H9 (cell line): ENCODE data around the gene SH3TC2. TPM values are rescaled to one million over a fixed set of nuclear protein-coding genes. Genes with fewer than 3 reads are reported as not detected.

ENCODE experiments used
- DNase-seq: peaks from one replicate; pipeline ENCODE4 v3.0.0-alpha.2; 2017
- H2AFZ ChIP-seq: one replicate; pipeline ENCODE4 v1.6.1; 2013; ENCODE audit warnings: mild to moderate bottlenecking, low read length, control low read depth, moderate library complexity
- H2AK5ac ChIP-seq: 2 replicates; pipeline ENCODE4 v1.6.1; 2013; ENCODE audit warnings: low read length, control low read depth, mixed read lengths; ENCODE audit not compliant: insufficient read length
- H2BK120ac ChIP-seq: one replicate; pipeline ENCODE4 v1.6.1; 2013; ENCODE audit warnings: low read depth, mild to moderate bottlenecking, low read length, control low read depth, inconsistent platforms; ENCODE audit not compliant: poor library complexity, severe bottlenecking
- H2BK12ac ChIP-seq: 2 replicates; pipeline ENCODE4 v1.6.1; 2013; ENCODE audit warnings: low read length, control low read depth, mixed read lengths, low read depth; ENCODE audit not compliant: insufficient read length
- H2BK15ac ChIP-seq: 2 replicates; pipeline ENCODE4 v1.6.1; 2013; ENCODE audit warnings: low read depth, low read length, control low read depth
- H2BK20ac ChIP-seq: one replicate; pipeline ENCODE4 v1.6.1; 2013; ENCODE audit warnings: low read depth, mild to moderate bottlenecking, low read length, control low read depth, inconsistent platforms; ENCODE audit not compliant: poor library complexity, severe bottlenecking
- H2BK5ac ChIP-seq: 2 replicates; pipeline ENCODE4 v1.6.1; 2013; ENCODE audit warnings: low read length, control low read depth, mixed read lengths; ENCODE audit not compliant: insufficient read length
- H3K14ac ChIP-seq: 2 replicates; pipeline ENCODE4 v1.6.1; 2013; ENCODE audit warnings: low read length, control low read depth; ENCODE audit not compliant: insufficient read depth
- H3K18ac ChIP-seq: 2 replicates; pipeline ENCODE4 v1.6.1; 2013; ENCODE audit warnings: low read depth, mild to moderate bottlenecking, mixed read lengths, low read length, control low read depth; ENCODE audit not compliant: insufficient read length
- H3K23ac ChIP-seq: 2 replicates; pipeline ENCODE4 v1.6.1; 2013; ENCODE audit warnings: low read length, control low read depth, mixed read lengths, low read depth; ENCODE audit not compliant: insufficient read length
- H3K23me2 ChIP-seq: 2 replicates; pipeline ENCODE4 v1.6.1; 2013; ENCODE audit warnings: low read depth, mild to moderate bottlenecking, mixed read lengths, low read length, control low read depth; ENCODE audit not compliant: insufficient read length, poor library complexity, severe bottlenecking
- H3K27ac ChIP-seq: 2 replicates; pipeline ENCODE4 v1.5.1; 2013; ENCODE audit warnings: low read length, control low read depth, mixed read lengths, low read depth; ENCODE audit not compliant: insufficient read length
- H3K27me3 ChIP-seq: 2 replicates; pipeline ENCODE4 v1.6.1; 2013; ENCODE audit warnings: low read length, control low read depth, inconsistent platforms; ENCODE audit not compliant: insufficient read depth
- H3K4ac ChIP-seq: 2 replicates; pipeline ENCODE4 v1.6.1; 2013; ENCODE audit warnings: low read depth, mild to moderate bottlenecking, control low read depth, inconsistent platforms, low read length, moderate library complexity
- H3K4me1 ChIP-seq: 2 replicates; pipeline ENCODE4 v1.6.1; 2013; ENCODE audit warnings: low read length, control low read depth, inconsistent platforms; ENCODE audit not compliant: insufficient read depth
- H3K4me2 ChIP-seq: 2 replicates; pipeline ENCODE4 v1.6.1; 2013; ENCODE audit warnings: low read length, control low read depth, mixed read lengths; ENCODE audit not compliant: insufficient read length, insufficient read depth
- H3K56ac ChIP-seq: 2 replicates; pipeline ENCODE4 v1.6.1; 2013; ENCODE audit warnings: low read depth, mild to moderate bottlenecking, mixed read lengths, low read length, control low read depth; ENCODE audit not compliant: insufficient read length
- H3K79me1 ChIP-seq: 2 replicates; pipeline ENCODE4 v1.6.1; 2013; ENCODE audit warnings: low read depth, mild to moderate bottlenecking, moderate library complexity, low read length, control low read depth, inconsistent platforms; ENCODE audit not compliant: insufficient read depth, poor library complexity, severe bottlenecking
- H3K79me2 ChIP-seq: 2 replicates; pipeline ENCODE4 v1.6.1; 2013; ENCODE audit warnings: low read length, control low read depth, inconsistent platforms; ENCODE audit not compliant: insufficient read depth
- H3K9ac ChIP-seq: 2 replicates; pipeline ENCODE4 v1.6.1; 2013; ENCODE audit warnings: low read length, control low read depth, mixed read lengths; ENCODE audit not compliant: insufficient read length; ENCODE audit errors: extremely low read depth
- H3K9me3 ChIP-seq: one replicate; pipeline ENCODE4 v1.6.1; 2013; ENCODE audit warnings: low read depth, low read length, inconsistent platforms; ENCODE audit not compliant: control insufficient read depth
- H3T11ph ChIP-seq: one replicate; pipeline ENCODE4 v1.6.1; 2013; ENCODE audit warnings: mild to moderate bottlenecking, low read length, control low read depth, inconsistent platforms
- H4K20me1 ChIP-seq: one replicate; pipeline ENCODE4 v1.6.1; 2013; ENCODE audit not compliant: control insufficient read depth, insufficient read length, insufficient read depth
- H4K5ac ChIP-seq: 2 replicates; pipeline ENCODE4 v1.6.1; 2013; ENCODE audit warnings: low read depth, mild to moderate bottlenecking, mixed read lengths, low read length, control low read depth; ENCODE audit not compliant: insufficient read length
- H4K8ac ChIP-seq: replicated peaks from 2 replicates; pipeline ENCODE4 v1.6.1; 2013; ENCODE audit warnings: low read length, control low read depth, mixed read lengths, low read depth; ENCODE audit not compliant: insufficient read length
- H4K91ac ChIP-seq: 2 replicates; pipeline ENCODE4 v1.6.1; 2013; ENCODE audit warnings: low read depth, mild to moderate bottlenecking, moderate library complexity, mixed read lengths, low read length, control low read depth; ENCODE audit not compliant: insufficient read length
- H3K27ac Mint-ChIP-seq, 3 experiments: 2 replicates in 2 of 3; 3 replicates in 1 of 3; pipeline ENCODE4 v1.8.0; 2020 to 2021; ENCODE audit warnings: mixed read lengths in 3 of 3, mild to moderate bottlenecking in 1 of 3, moderate library complexity in 1 of 3
- H3K27me3 Mint-ChIP-seq: 2 replicates; pipeline ENCODE4 v1.8.0; 2021; ENCODE audit warnings: low read depth, mild to moderate bottlenecking, moderate library complexity, mixed read lengths
- H3K36me3 Mint-ChIP-seq, 3 experiments: 2 replicates in 2 of 3; 3 replicates in 1 of 3; pipeline ENCODE4 v1.8.0; 2020 to 2021; ENCODE audit warnings: low read depth in 3 of 3, mixed read lengths in 3 of 3; ENCODE audit not compliant: insufficient read depth in 1 of 3
- H3K4me1 Mint-ChIP-seq, 2 experiments: 2 replicates each; pipeline ENCODE4 v1.8.0; 2020; ENCODE audit warnings: mixed read lengths in 2 of 2
- H3K4me3 Mint-ChIP-seq, 2 experiments: 2 replicates in 1 of 2; 3 replicates in 1 of 2; pipeline ENCODE4 v1.8.0; 2020 to 2021; ENCODE audit warnings: mild to moderate bottlenecking in 2 of 2, mixed read lengths in 2 of 2, moderate library complexity in 1 of 2
- H3K9me3 Mint-ChIP-seq, 2 experiments: 2 replicates in 1 of 2; 3 replicates in 1 of 2; pipeline ENCODE4 v1.8.0; 2020; ENCODE audit warnings: mild to moderate bottlenecking in 2 of 2, mixed read lengths in 2 of 2, moderate library complexity in 1 of 2
- WGBS: extraction: QIAGEN DNeasy Blood & Tissue Kit; methylation state at CpG from one replicate; pipeline ENCODE4 v1.1.7; 2013; ENCODE audit warnings: missing lambda C conversion rate, low lambda C conversion rate, mixed read lengths; ENCODE audit not compliant: insufficient read length; ENCODE audit errors: extremely low coverage; 5-methylcytosine and 5-hydroxymethylcytosine counted together
- total RNA-seq: library from RNA; stranded (reverse); gene quantifications from 2 replicates; pipeline ENCODE4 v1.2.1, GENCODE V29; 2021
- TF ChIP-seq, protein P1 (sequence below): fragments of 200-600 bp; sonication (generic); conservative IDR thresholded peaks from 3 replicates; pipeline ENCODE4 v1.8.0; 2021; ENCODE audit warnings: antibody characterized with exemption, mild to moderate bottlenecking

Gene SH3TC2
- total RNA-seq, 1 experiment from 2014 or later: not detected

DNA sequence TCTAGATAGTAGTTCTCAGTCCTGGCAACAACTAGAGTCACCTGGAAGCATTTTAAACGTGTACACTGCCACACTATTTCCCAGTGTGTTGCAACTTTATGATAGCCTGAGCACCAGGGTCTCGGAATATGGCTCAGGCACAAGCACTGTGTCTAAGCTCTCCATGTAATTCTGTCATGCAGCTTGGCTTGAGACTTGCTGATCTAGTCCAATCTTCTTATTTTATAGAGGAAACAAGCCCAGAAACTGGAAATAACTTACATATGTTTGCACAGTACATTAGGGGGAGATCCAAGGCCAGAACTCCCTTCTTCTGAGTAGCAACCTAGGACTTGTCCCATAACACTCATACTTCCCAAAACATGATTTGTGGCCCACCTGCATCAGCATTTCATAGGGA is 49.1 kb downstream of the SH3TC2 start:
- no peaks in the 10 kb centered on the region for H4K20me1 ChIP-seq
- no peaks in the 10 kb centered on the region for H3K9me3 Mint-ChIP-seq
- H3K27me3 ChIP-seq: no peaks in the 10 kb centered on the region; the same call in 1 of the 2 replicates
- H3K56ac ChIP-seq: no peak overlapping the region
- no peak overlapping the region for H2AK5ac ChIP-seq
- no peaks in the 10 kb centered on the region for H3K23me2 ChIP-seq
- H3K27ac ChIP-seq: no peak overlapping the region
- no peak overlapping the region for H4K8ac ChIP-seq
- H3K27ac Mint-ChIP-seq: no peak overlapping the region
- no peak overlapping the region for H2BK20ac ChIP-seq
- H2BK120ac ChIP-seq: no peak overlapping the region
- H3T11ph ChIP-seq: no peak overlapping the region
- H3K4me1 Mint-ChIP-seq: peaks cover 2 to 3% of the 10 kb centered on the region in 2 experiments
- no peak overlapping the region for H4K5ac ChIP-seq
- no CpG with 5 or more reads among the region's 2 CpGs for WGBS
- H3K9ac ChIP-seq: no peak overlapping the region
- no peaks in the 10 kb centered on the region for H3K9me3 ChIP-seq
- TF ChIP-seq, protein P1, sequence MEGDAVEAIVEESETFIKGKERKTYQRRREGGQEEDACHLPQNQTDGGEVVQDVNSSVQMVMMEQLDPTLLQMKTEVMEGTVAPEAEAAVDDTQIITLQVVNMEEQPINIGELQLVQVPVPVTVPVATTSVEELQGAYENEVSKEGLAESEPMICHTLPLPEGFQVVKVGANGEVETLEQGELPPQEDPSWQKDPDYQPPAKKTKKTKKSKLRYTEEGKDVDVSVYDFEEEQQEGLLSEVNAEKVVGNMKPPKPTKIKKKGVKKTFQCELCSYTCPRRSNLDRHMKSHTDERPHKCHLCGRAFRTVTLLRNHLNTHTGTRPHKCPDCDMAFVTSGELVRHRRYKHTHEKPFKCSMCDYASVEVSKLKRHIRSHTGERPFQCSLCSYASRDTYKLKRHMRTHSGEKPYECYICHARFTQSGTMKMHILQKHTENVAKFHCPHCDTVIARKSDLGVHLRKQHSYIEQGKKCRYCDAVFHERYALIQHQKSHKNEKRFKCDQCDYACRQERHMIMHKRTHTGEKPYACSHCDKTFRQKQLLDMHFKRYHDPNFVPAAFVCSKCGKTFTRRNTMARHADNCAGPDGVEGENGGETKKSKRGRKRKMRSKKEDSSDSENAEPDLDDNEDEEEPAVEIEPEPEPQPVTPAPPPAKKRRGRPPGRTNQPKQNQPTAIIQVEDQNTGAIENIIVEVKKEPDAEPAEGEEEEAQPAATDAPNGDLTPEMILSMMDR: no peak
- no peak overlapping the region for H2BK15ac ChIP-seq
- H3K23ac ChIP-seq: no peak overlapping the region
- no peaks in the 10 kb centered on the region for H3K4me1 ChIP-seq
- no peaks in the 10 kb centered on the region for H3K79me1 ChIP-seq
- no peak overlapping the region for H3K18ac ChIP-seq
- no peak overlapping the region for H4K91ac ChIP-seq
- no peaks in the 10 kb centered on the region for H3K79me2 ChIP-seq
- no peaks in the 10 kb centered on the region for H3K27me3 Mint-ChIP-seq
- no peak overlapping the region for H3K4ac ChIP-seq
- H3K14ac ChIP-seq: no peak overlapping the region
- H2BK5ac ChIP-seq: no peak overlapping the region
- no peak overlapping the region for H2BK12ac ChIP-seq
- H3K36me3 Mint-ChIP-seq: no peaks in the 10 kb centered on the region
- DNase-seq: no peak
- no peak overlapping the region for H3K4me3 Mint-ChIP-seq
- H2AFZ ChIP-seq: no peak overlapping the region
- no peak overlapping the region for H3K4me2 ChIP-seq
